ENCODE results near the gene FRMD3. TPM values are rescaled to one million over a fixed set of nuclear protein-coding genes. Genes with fewer than 3 reads are reported as not detected.

The FRMD3 gene
- total RNA-seq, 1 experiment from 2014 or later, result 0.55 TPM

DNA sequence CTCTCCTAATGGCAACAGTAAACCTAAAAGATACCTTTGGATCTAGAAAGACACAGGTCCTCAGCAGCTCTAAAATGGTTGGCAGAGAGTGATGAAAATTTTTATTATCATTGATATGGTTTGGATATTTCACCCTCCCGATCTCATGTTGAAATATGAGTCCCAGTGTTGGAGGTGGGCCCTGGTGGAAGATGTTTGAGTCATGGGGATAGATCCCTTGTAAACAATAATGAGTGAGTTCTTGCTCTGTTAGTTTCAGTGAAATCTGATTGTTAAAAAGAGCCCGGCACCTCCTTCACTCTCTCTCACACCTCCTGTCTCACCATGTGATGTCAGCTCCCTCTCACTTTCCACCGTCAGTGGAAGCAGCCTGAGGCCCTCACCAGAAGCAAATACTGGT is 117.7 kb downstream of the FRMD3 start:
- H3K9me3 Mint-ChIP-seq, result no peaks in the 10 kb centered on the region; a peak in 1 of 5 replicates
- Histone ChIP-seq H3K23me2 (ENCODE audit: insufficient read length, low read depth, low read length, poor library complexity, severe bottlenecking) (no peaks in the 10 kb centered on the region), H2BK120ac (ENCODE audit: low read depth, low read length, poor library complexity, severe bottlenecking) (no peak overlapping the region), H2AK5ac (ENCODE audit: insufficient read length, low read length) (no peak overlapping the region), H3K27me3 (ENCODE audit: insufficient read depth, low read length) (no peaks in the 10 kb centered on the region), H2BK15ac (ENCODE audit: low read depth, low read length) (no peak overlapping the region), H3K4ac (ENCODE audit: low read depth, low read length) (no peak overlapping the region), H3K79me2 (ENCODE audit: insufficient read depth, low read length) (no peaks in the 10 kb centered on the region), H3K27ac (ENCODE audit: insufficient read length, low read depth, low read length) (no peak overlapping the region), H4K5ac (ENCODE audit: insufficient read length, low read depth, low read length) (no peak overlapping the region), H3K4me1 (ENCODE audit: insufficient read depth, low read length) (no peaks in the 10 kb centered on the region; the same call in 1 of the 2 replicates), H2BK5ac (ENCODE audit: insufficient read length, low read length) (no peak overlapping the region), H3K79me1 (ENCODE audit: insufficient read depth, low read depth, low read length, poor library complexity, severe bottlenecking) (no peaks in the 10 kb centered on the region), H3K9ac (ENCODE audit: extremely low read depth, insufficient read length, low read length) (no peak overlapping the region), H4K8ac (replicated peaks; ENCODE audit: insufficient read length, low read depth, low read length) (no peak overlapping the region), H3K18ac (ENCODE audit: insufficient read length, low read depth, low read length) (no peak overlapping the region), H4K91ac (ENCODE audit: insufficient read length, low read depth, low read length) (no peak overlapping the region), H3K9me3 (ENCODE audit: control insufficient read depth, low read depth, low read length) (no peaks in the 10 kb centered on the region), H2BK20ac (ENCODE audit: low read depth, low read length, poor library complexity, severe bottlenecking) (no peak overlapping the region), H2AFZ (ENCODE audit: low read length) (no peak overlapping the region), H3K14ac (ENCODE audit: insufficient read depth, low read length) (no peak overlapping the region), H2BK12ac (ENCODE audit: insufficient read length, low read depth, low read length) (no peak overlapping the region), H3T11ph (ENCODE audit: low read length) (no peak overlapping the region), H3K23ac (ENCODE audit: insufficient read length, low read depth, low read length) (no peak overlapping the region), H3K56ac (ENCODE audit: insufficient read length, low read depth, low read length) (no peak overlapping the region), H4K20me1 (ENCODE audit: control insufficient read depth, insufficient read depth, insufficient read length) (no peaks in the 10 kb centered on the region), H3K4me2 (ENCODE audit: insufficient read depth, insufficient read length, low read length) (no peak overlapping the region)
- no peak overlapping the region for H3K4me3 Mint-ChIP-seq
- WGBS (ENCODE audit: extremely low coverage, insufficient read length, low lambda C conversion rate), result no CpG with 5 or more reads among the region's 3 CpGs
- H3K27ac Mint-ChIP-seq, result no peak overlapping the region
- peaks cover 9 to 14% of the 10 kb centered on the region in 2 experiments for H3K4me1 Mint-ChIP-seq
- TF ChIP-seq, protein P1, sequence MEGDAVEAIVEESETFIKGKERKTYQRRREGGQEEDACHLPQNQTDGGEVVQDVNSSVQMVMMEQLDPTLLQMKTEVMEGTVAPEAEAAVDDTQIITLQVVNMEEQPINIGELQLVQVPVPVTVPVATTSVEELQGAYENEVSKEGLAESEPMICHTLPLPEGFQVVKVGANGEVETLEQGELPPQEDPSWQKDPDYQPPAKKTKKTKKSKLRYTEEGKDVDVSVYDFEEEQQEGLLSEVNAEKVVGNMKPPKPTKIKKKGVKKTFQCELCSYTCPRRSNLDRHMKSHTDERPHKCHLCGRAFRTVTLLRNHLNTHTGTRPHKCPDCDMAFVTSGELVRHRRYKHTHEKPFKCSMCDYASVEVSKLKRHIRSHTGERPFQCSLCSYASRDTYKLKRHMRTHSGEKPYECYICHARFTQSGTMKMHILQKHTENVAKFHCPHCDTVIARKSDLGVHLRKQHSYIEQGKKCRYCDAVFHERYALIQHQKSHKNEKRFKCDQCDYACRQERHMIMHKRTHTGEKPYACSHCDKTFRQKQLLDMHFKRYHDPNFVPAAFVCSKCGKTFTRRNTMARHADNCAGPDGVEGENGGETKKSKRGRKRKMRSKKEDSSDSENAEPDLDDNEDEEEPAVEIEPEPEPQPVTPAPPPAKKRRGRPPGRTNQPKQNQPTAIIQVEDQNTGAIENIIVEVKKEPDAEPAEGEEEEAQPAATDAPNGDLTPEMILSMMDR (conservative IDR thresholded peaks at IDR 0.05), result no peak
- H3K27me3 Mint-ChIP-seq (ENCODE audit: low read depth), result no peaks in the 10 kb centered on the region
- 0 out of 7 replicates have a peak, but pooled peaks cover 0 to 3% (median 0%) of the 10 kb centered on the region in 3 experiments for H3K36me3 Mint-ChIP-seq (ENCODE audit: insufficient read depth in 1 of 3, low read depth in 3 of 3)
- no peak for DNase-seq

Measured in H9 (cell line).